ENCODE data around the gene CDK14. TPM values are rescaled to one million over a fixed set of nuclear protein-coding genes. Genes with fewer than 3 reads are reported as not detected.

CDK14 gene
- total RNA-seq, 1 experiment from 2014 or later: 19.6 TPM

GRCh38 chr7:90839316-90839715 lies 243.2 kb downstream of the CDK14 start:
- DNase-seq (ENCODE audit: low spot score): no peak

- no peak for DNase-seq (ENCODE audit: low spot score)
Observed at GRCh38 chr7:90839727-90840291, 243.7 kb downstream of the CDK14 start.

GRCh38 chr7:90841759-90842429 lies 245.8 kb downstream of the CDK14 start:
- DNase-seq (ENCODE audit: low spot score): no peak

- no peak for DNase-seq (ENCODE audit: low spot score)
Observed at GRCh38 chr7:90842430-90842788, 246.3 kb downstream of the CDK14 start.

- DNase-seq (ENCODE audit: low spot score): no peak
Observed at GRCh38 chr7:90843472-90843871, 247.4 kb downstream of the CDK14 start.

GRCh38 chr7:90844421-90844820 lies 248.3 kb downstream of the CDK14 start:
- DNase-seq (ENCODE audit: low spot score): no peak

GRCh38 chr7:90846192-90846591 lies 250.1 kb downstream of the CDK14 start:
- no peak for DNase-seq (ENCODE audit: low spot score)

- no peak for DNase-seq (ENCODE audit: low spot score)
Observed at GRCh38 chr7:90850066-90850465, 253.9 kb downstream of the CDK14 start.

GRCh38 chr7:90850471-90850870 lies 254.3 kb downstream of the CDK14 start:
- no peak for DNase-seq (ENCODE audit: low spot score)

- no peak for DNase-seq (ENCODE audit: low spot score)
Observed at GRCh38 chr7:90853205-90853604, 257.1 kb downstream of the CDK14 start.

- DNase-seq (ENCODE audit: low spot score): no peak
Observed at GRCh38 chr7:90856351-90857070, 260.4 kb downstream of the CDK14 start.

GRCh38 chr7:90857603-90858002 lies 261.5 kb downstream of the CDK14 start:
- DNase-seq (ENCODE audit: low spot score): no peak

GRCh38 chr7:90858546-90858945 lies 262.4 kb downstream of the CDK14 start:
- no peak for DNase-seq (ENCODE audit: low spot score)

GRCh38 chr7:90859521-90859920 lies 263.4 kb downstream of the CDK14 start:
- DNase-seq (ENCODE audit: low spot score): no peak

- no peak for DNase-seq (ENCODE audit: low spot score)
Observed at GRCh38 chr7:90864088-90864487, 268.0 kb downstream of the CDK14 start.

GRCh38 chr7:90869335-90869734 lies 273.2 kb downstream of the CDK14 start:
- no peak for DNase-seq (ENCODE audit: low spot score)

- no peak for DNase-seq (ENCODE audit: low spot score)
Observed at GRCh38 chr7:90876701-90877100, 280.6 kb downstream of the CDK14 start.

GRCh38 chr7:90877201-90877600 lies 281.1 kb downstream of the CDK14 start:
- DNase-seq (ENCODE audit: low spot score): no peak

GRCh38 chr7:90879924-90880323 lies 283.8 kb downstream of the CDK14 start:
- DNase-seq (ENCODE audit: low spot score): no peak

GRCh38 chr7:90886416-90886815 lies 290.3 kb downstream of the CDK14 start:
- DNase-seq (ENCODE audit: low spot score): no peak

GRCh38 chr7:90889210-90889609 lies 293.1 kb downstream of the CDK14 start:
- DNase-seq (ENCODE audit: low spot score): no peak

GRCh38 chr7:90889644-90890043 lies 293.5 kb downstream of the CDK14 start:
- DNase-seq (ENCODE audit: low spot score): no peak

- no peak for DNase-seq (ENCODE audit: low spot score)
Observed at GRCh38 chr7:90891529-90891928, 295.4 kb downstream of the CDK14 start.

Data from A172 (cell line).